ENCODE data around the gene UBL3.

Gene UBL3

GRCh38 chr13:29805994-29806979, 44.1 kb downstream of the UBL3 start:
- no peak for DNase-seq

GRCh38 chr13:29803221-29803620, 47.2 kb downstream of the UBL3 start:
- no peak for DNase-seq

GRCh38 chr13:29802621-29803020, 47.8 kb downstream of the UBL3 start:
- no peak for DNase-seq

- no peak for DNase-seq
Measured at GRCh38 chr13:29801737-29802305, 48.6 kb downstream of the UBL3 start.

GRCh38 chr13:29801102-29801501, 49.3 kb downstream of the UBL3 start:
- no peak for DNase-seq

- no peak for DNase-seq
Measured at GRCh38 chr13:29800687-29801086, 49.7 kb downstream of the UBL3 start.

- no peak for DNase-seq
Measured at GRCh38 chr13:29799041-29799440, 51.4 kb downstream of the UBL3 start.

- DNase-seq = no peak
Measured at GRCh38 chr13:29791997-29792780, 58.2 kb downstream of the UBL3 start.

GRCh38 chr13:29791508-29791907, 58.9 kb downstream of the UBL3 start:
- DNase-seq = no peak

GRCh38 chr13:29786698-29787097, 63.7 kb downstream of the UBL3 start:
- DNase-seq = no peak

- DNase-seq = no peak
Measured at GRCh38 chr13:29785978-29786377, 64.4 kb downstream of the UBL3 start.

- no peak for DNase-seq
Measured at GRCh38 chr13:29782798-29783197, 67.6 kb downstream of the UBL3 start.

GRCh38 chr13:29774830-29775229, 75.6 kb downstream of the UBL3 start:
- DNase-seq = no peak

- peak in 1 of 2 experiments; percentile 68 for DNase-seq
Measured at GRCh38 chr13:29771247-29771646, 79.2 kb downstream of the UBL3 start.

- DNase-seq = no peak
Measured at GRCh38 chr13:29767006-29767405, 83.4 kb downstream of the UBL3 start.

GRCh38 chr13:29763436-29764180, 86.8 kb downstream of the UBL3 start:
- no peak for DNase-seq

GRCh38 chr13:29761815-29762214, 88.6 kb downstream of the UBL3 start:
- DNase-seq = peak in 1 of 2 experiments; percentile 11

- DNase-seq = no peak
Measured at GRCh38 chr13:29761160-29761559, 89.3 kb downstream of the UBL3 start.

GRCh38 chr13:29760544-29760943, 89.9 kb downstream of the UBL3 start:
- DNase-seq = no peak

- DNase-seq = no peak
Measured at GRCh38 chr13:29758531-29759114, 91.8 kb downstream of the UBL3 start.

- no peak for DNase-seq
Measured at GRCh38 chr13:29756506-29756905, 93.9 kb downstream of the UBL3 start.

- DNase-seq = no peak
Measured at GRCh38 chr13:29754473-29754806, 96.0 kb downstream of the UBL3 start.
